Activated gamma-delta T cell (primary cell): ENCODE measurements around the gene EYA2.

ENCODE experiments used
- DNase-seq: peaks from one replicate; lab custom pipeline; 2025; lab: John Stamatoyannopoulos, UW

EYA2 gene

DNA sequence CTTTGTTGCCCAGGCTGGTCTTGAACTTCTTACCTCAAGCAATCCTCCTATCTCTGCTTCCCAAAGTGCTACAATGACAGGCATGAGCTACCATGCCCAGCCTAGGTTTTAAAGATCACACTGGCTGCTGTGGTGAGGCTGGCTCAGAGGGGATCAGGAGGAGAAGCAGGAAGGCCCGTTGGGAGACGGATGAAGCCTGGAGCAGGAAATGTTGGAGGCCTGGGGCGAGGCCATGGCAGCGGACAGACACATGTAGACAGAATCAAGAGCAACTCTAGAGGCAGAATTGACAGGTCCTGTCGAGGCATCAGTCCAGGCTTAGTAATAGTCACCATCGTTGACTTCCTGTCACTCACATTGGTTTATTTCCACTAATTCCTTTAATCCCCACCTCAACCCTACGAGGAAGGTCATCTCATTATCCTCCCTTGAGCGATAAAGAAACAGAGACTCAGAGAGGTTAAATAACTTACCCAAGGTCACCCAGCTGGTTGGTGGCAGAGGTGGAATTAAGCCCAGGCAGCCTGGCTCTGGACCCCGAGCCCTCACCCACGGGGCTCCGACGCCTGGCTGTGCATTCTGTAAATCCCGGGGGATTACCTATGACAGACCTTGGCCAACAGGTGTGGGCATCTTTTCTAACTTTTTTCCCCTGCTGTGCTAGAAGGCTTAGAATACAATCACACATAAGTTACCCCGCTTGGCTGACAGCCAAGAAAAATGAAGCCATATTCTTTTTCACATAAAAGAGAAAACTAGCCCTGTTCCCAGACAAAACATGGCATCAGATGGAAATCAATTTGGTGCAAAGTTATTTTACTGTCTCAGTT is 113.4 kb downstream of the EYA2 start:
- no peak for DNase-seq

GRCh38 chr20:47008842-47009518 is 114.3 kb downstream of the EYA2 start:
- no peak for DNase-seq

DNA sequence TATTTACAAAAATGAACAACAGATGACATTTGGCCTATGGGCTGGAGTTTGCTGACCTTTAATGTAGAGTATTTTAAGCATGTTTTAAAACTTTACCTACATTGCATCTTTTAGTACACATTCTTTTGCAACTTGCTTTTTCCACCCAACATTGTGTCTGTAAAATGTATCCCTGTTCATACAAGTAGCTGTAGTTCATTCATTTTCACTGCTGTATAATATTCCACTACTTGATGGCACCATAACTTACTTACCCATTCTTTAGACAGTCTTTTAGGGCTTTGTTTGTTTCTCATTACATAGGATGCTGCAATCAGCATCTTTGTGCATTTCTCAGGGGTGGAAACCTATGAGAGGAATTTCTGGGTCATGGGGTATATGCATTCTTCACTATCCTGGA is 115.1 kb downstream of the EYA2 start:
- no peak for DNase-seq

GRCh38 chr20:47011984-47012383 is 117.3 kb downstream of the EYA2 start:
- no peak for DNase-seq

DNA sequence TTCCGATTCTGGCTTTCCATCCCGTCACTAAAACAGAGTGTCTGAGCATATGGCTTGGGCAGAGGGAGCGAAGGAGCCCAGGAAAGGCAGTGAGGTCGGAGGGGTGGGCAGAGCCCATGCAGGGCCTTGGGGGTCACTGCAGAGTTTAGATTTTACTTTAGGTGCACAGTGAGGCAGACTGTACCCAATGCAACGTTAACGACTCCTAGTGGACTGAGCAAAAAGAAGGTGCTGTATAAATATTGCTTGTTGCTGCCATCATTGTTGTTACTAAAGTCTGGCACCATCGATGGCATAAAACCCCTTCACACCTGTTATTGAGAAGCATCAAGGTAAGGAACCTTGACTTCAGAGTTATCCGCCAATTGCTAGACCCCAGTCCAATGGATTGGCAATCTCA is 119.0 kb downstream of the EYA2 start:
- no peak for DNase-seq

GRCh38 chr20:47016068-47016664 is 121.5 kb downstream of the EYA2 start:
- no peak for DNase-seq

GRCh38 chr20:47018381-47018780 is 123.7 kb downstream of the EYA2 start:
- DNase-seq: no peak

DNA sequence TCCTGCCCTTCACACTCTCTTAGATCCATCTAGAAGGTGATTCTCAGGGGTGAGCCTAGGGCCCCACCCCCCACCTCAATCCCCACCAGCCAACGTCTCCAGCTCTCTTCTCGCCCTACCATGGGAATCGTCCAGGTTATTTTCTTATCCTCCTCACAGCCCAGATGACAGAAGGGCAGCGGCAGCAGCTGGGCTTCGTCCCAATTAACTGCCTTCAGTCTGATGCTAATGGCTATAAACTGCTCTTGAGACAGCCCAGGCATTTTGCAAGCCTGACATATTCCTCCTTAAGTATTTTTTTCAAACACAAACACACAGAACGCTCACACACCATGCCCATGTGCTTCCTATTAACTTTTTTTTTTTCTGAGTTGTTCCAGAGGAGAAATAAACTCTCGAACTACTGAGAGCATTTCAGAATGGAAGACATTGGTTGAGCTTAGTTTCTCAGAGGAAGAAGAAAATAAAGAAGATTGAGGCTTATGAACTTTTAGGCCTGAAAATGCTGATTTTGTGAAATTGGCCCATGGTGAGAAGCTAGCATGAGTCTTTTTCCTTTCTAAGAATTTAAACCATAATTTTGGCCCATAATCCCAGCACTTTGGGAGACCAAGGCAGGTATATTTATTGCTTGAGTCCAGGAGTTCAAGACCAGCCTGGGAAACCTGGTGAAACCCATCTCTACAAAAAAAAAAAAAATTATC is 124.6 kb downstream of the EYA2 start:
- no peak for DNase-seq

GRCh38 chr20:47020231-47020630 is 125.6 kb downstream of the EYA2 start:
- no peak for DNase-seq

GRCh38 chr20:47021850-47022249 is 127.2 kb downstream of the EYA2 start:
- DNase-seq: no peak

GRCh38 chr20:47024461-47024937 is 129.9 kb downstream of the EYA2 start:
- no peak for DNase-seq

DNA sequence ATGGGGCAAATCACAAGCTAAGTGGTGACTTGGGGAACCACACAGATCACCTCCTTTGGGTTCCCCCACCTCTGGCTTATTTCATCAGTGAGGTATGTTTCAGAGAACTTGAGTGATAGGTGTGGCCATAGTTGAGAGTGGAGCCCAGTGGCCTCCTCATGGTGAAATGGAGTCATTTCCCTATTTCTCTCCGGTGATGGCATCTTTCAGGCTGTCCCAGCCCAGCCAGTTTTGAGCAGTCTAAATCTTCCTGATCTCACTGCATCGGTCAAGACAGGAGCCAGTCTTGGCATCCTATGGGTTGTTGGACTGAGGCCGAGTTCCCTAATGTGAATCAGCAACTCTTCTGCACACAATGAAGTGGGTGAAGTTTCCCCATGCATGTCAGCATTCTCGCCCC is 132.4 kb downstream of the EYA2 start:
- no peak for DNase-seq

DNA sequence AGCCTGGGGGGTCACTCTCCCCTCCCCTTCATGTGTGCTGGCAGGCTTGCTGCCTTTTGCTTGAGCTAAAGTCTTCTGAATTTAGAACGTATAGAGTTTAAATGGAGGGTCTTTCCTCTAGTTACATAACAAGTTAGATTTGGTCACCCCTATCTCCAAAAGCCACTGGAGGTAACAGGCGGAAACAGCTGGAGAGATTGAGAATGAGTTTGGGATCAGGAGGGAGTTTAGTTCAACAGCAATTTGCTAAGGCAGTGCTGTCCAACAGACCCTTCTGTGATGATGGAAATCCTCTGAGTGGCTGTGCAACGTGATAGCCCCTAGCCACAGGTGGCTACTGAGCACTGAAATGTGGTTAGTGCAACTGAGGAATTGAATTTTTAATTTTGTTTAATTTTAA is 132.8 kb downstream of the EYA2 start:
- DNase-seq: no peak

DNA sequence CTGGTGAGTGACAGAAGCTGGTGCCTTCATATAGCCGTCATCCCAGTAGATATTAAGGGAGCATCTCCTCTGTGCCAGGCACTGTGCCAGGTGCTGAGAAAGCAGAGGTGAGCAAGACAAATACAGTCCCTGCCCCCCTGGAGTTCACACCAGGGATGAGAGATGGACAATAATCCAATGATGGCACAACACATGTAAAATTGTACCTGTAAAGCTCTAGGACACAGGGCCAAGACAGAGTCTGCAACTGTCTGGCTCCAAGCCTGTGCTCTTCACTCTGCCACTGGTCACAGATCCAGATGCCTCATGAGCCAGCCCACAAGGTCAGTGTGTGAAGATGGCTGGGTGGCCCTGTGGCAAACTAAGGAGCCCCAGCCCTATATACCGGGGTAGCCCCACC is 133.8 kb downstream of the EYA2 start:
- DNase-seq: no peak

DNA sequence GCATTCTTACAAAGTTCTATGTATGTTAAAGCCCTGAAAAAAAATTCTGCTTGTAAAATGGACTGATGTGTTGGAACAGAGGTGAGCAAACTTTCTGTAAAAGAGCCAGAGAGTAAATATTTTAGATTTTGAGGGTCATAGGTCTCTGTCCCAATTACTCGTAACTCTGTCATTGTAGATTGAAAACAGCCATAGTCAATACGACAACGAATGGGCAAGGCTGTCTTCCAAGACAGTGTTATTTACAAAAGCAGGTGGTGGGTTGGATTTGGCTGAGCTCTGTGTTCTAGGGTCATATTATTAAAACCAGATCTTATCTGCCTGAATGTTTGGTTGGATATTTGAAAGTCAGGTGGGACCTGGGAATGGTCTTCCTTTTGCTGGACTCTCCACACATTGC is 135.2 kb downstream of the EYA2 start:
- DNase-seq: no peak

- DNase-seq: no peak
Observed at GRCh38 chr20:47030271-47030810, 135.7 kb downstream of the EYA2 start.

DNA sequence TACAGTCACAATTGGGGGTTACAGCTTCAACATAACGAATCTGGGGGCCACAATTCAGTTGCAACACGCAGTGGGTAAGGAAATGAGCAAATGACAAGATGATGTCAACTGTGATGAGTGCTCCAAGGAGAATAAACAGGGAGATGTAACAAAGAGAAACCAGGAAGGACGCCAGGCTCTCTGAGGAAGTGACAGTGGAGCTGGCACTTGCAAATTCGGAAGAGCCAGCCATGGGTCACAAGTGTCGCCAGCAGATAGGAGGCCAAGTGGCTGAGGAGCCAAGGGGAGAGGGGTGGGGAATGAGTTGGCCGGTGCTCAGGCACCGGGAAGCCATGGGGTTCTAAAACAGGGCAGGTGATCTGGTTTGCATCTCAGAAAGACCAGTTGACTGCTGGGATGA is 136.4 kb downstream of the EYA2 start:
- DNase-seq: no peak

- no peak for DNase-seq
Observed at GRCh38 chr20:47031821-47032220, 137.2 kb downstream of the EYA2 start.

GRCh38 chr20:47032933-47033578 is 138.4 kb downstream of the EYA2 start:
- DNase-seq: no peak

- DNase-seq: no peak
Observed at GRCh38 chr20:47033665-47034064, 139.0 kb downstream of the EYA2 start.

DNA sequence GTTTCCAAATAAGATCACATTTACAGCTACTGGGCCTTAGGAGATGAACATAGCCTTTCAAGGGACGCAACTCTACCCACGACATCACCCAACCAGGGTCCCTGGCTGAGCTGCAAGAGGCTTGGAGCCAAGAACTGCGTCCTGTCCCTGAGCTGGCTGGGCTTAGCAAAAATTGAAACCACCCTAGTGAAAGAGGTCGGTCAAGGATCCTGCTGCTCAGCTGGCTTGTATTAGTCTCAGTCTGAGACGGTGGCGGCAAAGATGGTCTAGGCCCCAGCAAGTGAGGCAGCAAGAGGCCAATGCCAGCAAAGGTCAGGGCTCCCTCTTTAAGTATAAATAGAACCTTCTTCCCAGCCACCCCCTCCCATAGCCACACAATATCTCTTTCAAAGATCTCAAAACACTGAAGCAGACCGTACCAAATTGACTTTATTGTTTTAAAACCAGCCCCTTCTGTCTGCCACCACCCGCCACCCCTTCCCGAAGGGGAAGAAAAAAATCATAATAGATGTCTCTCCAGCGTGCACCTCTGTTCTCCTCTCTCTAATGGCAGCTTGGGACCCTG is 140.5 kb downstream of the EYA2 start:
- no peak for DNase-seq
